Liver (tissue), 9 donors: ENCODE results near the gene BST1. TPM values are rescaled to one million over a fixed set of nuclear protein-coding genes. Genes with fewer than 3 reads are reported as not detected.

Experiments
- DNase-seq: peaks from one replicate; pipeline ENCODE4 v3.0.0-alpha.2; 2017; ENCODE audit warnings: low spot score
- H3K27ac ChIP-seq, 2 donors: one replicate each; pipeline ENCODE4 v1.7.0; 2013; ENCODE audit warnings: inconsistent platforms in 2 of 2, low read length in 2 of 2, control low read depth in 1 of 2, low read depth in 1 of 2, mild to moderate bottlenecking in 1 of 2
- H3K27me3 ChIP-seq, 4 donors: one replicate each; pipeline versions ENCODE4 v1.6.1 to v1.7.0; 2013; ENCODE audit warnings: low read length in 3 of 4, inconsistent platforms in 1 of 4, mild to moderate bottlenecking in 1 of 4, moderate library complexity in 1 of 4; ENCODE audit not compliant: control insufficient read depth in 4 of 4, insufficient read depth in 4 of 4
- H3K36me3 ChIP-seq, 4 donors: one replicate each; pipeline versions ENCODE4 v1.6.1 to v1.7.0; 2013; ENCODE audit warnings: low read length in 3 of 4, mild to moderate bottlenecking in 3 of 4, low read depth in 1 of 4, moderate library complexity in 1 of 4; ENCODE audit not compliant: control insufficient read depth in 4 of 4, insufficient read depth in 3 of 4
- H3K4me1 ChIP-seq, 4 donors: one replicate each; pipeline versions ENCODE4 v1.6.1 to v1.7.0; 2013; ENCODE audit warnings: low read length in 3 of 4, mild to moderate bottlenecking in 3 of 4, moderate library complexity in 1 of 4; ENCODE audit not compliant: control insufficient read depth in 4 of 4, insufficient read depth in 4 of 4
- H3K4me3 ChIP-seq, 3 donors: one replicate each; pipeline versions ENCODE4 v1.6.1 to v1.7.0; 2013; ENCODE audit warnings: low read length in 3 of 3, control low read depth in 1 of 3, low read depth in 1 of 3, mild to moderate bottlenecking in 1 of 3
- H3K9ac ChIP-seq, 2 donors: one replicate each; pipeline ENCODE4 v1.7.0; 2013; ENCODE audit warnings: low read length in 2 of 2, mild to moderate bottlenecking in 2 of 2, moderate library complexity in 2 of 2, control low read depth in 1 of 2, low read depth in 1 of 2
- H3K9me3 ChIP-seq, 4 donors: one replicate each; pipeline versions ENCODE4 v1.6.1 to v1.7.0; 2013; ENCODE audit warnings: low read length in 3 of 4; ENCODE audit not compliant: control insufficient read depth in 4 of 4
- EGR1 ChIP-seq, 2 donors: IDR thresholded peaks; 2 replicates each; pipeline ENCODE4 v1.6.1; 2016 to 2018; ENCODE audit warnings: antibody characterized with exemption in 2 of 2, low read depth in 2 of 2
- FOXA1 ChIP-seq: IDR thresholded peaks from 2 replicates; pipeline ENCODE4 v1.6.1; 2016; ENCODE audit warnings: antibody characterized with exemption
- GABPA ChIP-seq, 2 donors: IDR thresholded peaks in 1 of 2; conservative IDR thresholded peaks in 1 of 2; 2 replicates each; pipeline ENCODE4 v1.6.1; 2016; ENCODE audit warnings: antibody characterized with exemption in 2 of 2, mild to moderate bottlenecking in 1 of 2, moderate library complexity in 1 of 2
- NR2F2 ChIP-seq: IDR thresholded peaks from 2 replicates; pipeline ENCODE4 v1.6.1; 2016; ENCODE audit warnings: antibody characterized with exemption
- RAD21 ChIP-seq, 2 donors: IDR thresholded peaks; 2 replicates each; pipeline ENCODE4 v1.6.1; 2016; ENCODE audit warnings: antibody characterized with exemption in 2 of 2, mild to moderate bottlenecking in 2 of 2
- TAF1 ChIP-seq: conservative IDR thresholded peaks from 2 replicates; pipeline ENCODE4 v1.6.1; 2016; ENCODE audit warnings: antibody characterized with exemption, mild to moderate bottlenecking
- YY1 ChIP-seq: IDR thresholded peaks from 2 replicates; pipeline ENCODE4 v1.6.1; 2016; ENCODE audit warnings: antibody characterized with exemption, mild to moderate bottlenecking
- ZBTB33 ChIP-seq: IDR thresholded peaks from 2 replicates; pipeline ENCODE4 v1.6.1; 2016; ENCODE audit warnings: antibody characterized with exemption
- WGBS: extraction: QIAGEN DNeasy Blood & Tissue Kit; methylation state at CpG from one replicate; pipeline ENCODE4 v1.1.7; 2013; 5-methylcytosine and 5-hydroxymethylcytosine counted together
- polyA plus RNA-seq, 2 donors: library from polyadenylated mRNA; stranded (reverse) in 1 of 2; unstranded in 1 of 2; fragments of 200-250 nt in 1 of 2; fragments of >200 nt in 1 of 2; fragmentation: Nextera tagmentation in 1 of 2; extraction: Ambion mirVana in 1 of 2; gene quantifications; one replicate each; pipeline versions ENCODE4 v1.2.1 to v1.2.3, GENCODE V29; 2013 to 2015
- total RNA-seq, 2 donors: library from RNA; depleted of rRNA; stranded (reverse); fragments of >200 nt; gene quantifications; one replicate each; pipeline ENCODE4 v1.2.3, GENCODE V29; 2014
- TF ChIP-seq, protein P1 (sequence below): IDR thresholded peaks from 2 replicates; pipeline ENCODE4 v1.6.1; 2016; ENCODE audit warnings: antibody characterized with exemption
- donor health status: healthy.
- donor health status: healthy.
- donor health status: healthy.
- donor health status: healthy.
- donor health status: healthy.

BST1 gene
- 10 to 100 TPM in 1 of 2 donors, 1 to 10 TPM in 1; 7.7 to 12.1 TPM for total RNA-seq
- 10 to 100 TPM in 1 of 2 donors, 1 to 10 TPM in 1; 3.7 to 13.2 TPM for polyA plus RNA-seq

DNA sequence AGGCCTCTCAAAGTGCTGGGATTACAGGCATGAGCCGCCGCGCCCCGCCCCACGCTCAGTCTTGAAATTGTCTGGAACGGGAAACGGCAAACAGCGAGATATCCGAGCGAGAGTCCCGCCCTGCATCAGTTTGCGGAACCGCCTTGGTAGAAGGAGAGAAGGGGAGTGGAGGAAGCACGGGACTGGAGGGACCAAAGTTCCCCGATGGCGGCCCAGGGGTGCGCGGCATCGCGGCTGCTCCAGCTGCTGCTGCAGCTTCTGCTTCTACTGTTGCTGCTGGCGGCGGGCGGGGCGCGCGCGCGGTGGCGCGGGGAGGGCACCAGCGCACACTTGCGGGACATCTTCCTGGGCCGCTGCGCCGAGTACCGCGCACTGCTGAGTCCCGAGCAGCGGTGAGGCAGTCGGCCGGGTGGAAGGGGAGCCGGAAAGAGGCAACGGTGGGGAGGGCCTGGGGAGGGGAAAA is at the start of gene BST1:
Gene BST1, plus strand, starts transcription at position 125 of the 463 bp plus-strand sequence. Its CDS starts 80 bp downstream, at position 205.
- Histone ChIP-seq H3K9me3 (no peaks in the 10 kb centered on the region), H3K27me3 (no peaks in the 10 kb centered on the region), H3K36me3 (no peaks in the 10 kb centered on the region), H3K9ac (no peak within 1 kb of the TSS), H3K4me1 (peaks cover 4 to 17% (median 8%) of the 10 kb centered on the region in 4 donors), H3K27ac (peak within 1 kb of the TSS in 1 of 2 donors; percentile 90), H3K4me3 (peak within 1 kb of the TSS in 2 of 3 donors; percentile 2 to 44)
- TF ChIP-seq TAF1 (peak; percentile 21), RAD21 (IDR thresholded peaks at IDR 0.05) (peak in 1 of 2 donors; percentile 26), YY1 (peak; percentile 45), NR2F2 (no peak)
- TF ChIP-seq, protein P1, sequence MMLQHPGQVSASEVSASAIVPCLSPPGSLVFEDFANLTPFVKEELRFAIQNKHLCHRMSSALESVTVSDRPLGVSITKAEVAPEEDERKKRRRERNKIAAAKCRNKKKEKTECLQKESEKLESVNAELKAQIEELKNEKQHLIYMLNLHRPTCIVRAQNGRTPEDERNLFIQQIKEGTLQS: no peak
- WGBS: 29% methylated on average over 43 of the region's 43 CpGs
- peak; percentile 57 for DNase-seq

DNA sequence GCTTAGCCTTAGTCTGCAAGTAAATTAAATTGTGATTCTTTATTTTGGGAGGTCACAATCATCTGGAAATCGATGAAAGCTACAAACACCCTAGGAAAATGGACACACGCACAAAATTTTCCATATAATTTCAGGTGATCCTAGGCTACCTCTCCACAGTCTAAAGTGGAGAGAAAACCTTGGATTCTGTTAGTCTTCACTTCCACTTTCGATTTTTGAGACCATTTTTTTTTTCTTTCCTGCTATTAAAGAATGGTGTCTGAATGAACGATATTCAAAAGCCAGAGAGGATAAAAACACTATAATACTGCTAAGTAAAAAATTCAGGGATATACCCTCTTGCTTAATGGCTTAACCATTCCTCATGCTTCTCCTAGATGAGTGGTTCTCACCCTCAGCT is 49.4 kb upstream of the BST1 start:
- WGBS: 7% methylated on average over 4 of the region's 4 CpGs
- Histone ChIP-seq H3K27ac (peak overlapping the region; percentile 92 to 99), H3K4me1 (peaks cover 15 to 50% (median 34%) of the 10 kb centered on the region in 4 donors), H3K27me3 (no peaks in the 10 kb centered on the region), H3K4me3 (peak overlapping the region; percentile 45 to 99 (median 90)), H3K36me3 (no peaks in the 10 kb centered on the region), H3K9me3 (no peaks in the 10 kb centered on the region), H3K9ac (peak overlapping the region; percentile 97)
- TF ChIP-seq, protein P1: no peak
- TF ChIP-seq EGR1 (IDR thresholded peaks at IDR 0.05; ENCODE audit: low read depth in 2 of 2) (no peak), YY1 (peak; percentile 73), GABPA (IDR thresholded peaks at IDR 0.05 in 1 of 2, conservative IDR thresholded peaks at IDR 0.05 in 1 of 2) (no peak), FOXA1 (no peak)
- no peak for DNase-seq

GRCh38 chr4:15653864-15654592 is 48.8 kb upstream of the BST1 start:
- WGBS: 2% methylated on average over 7 of the region's 7 CpGs
- Histone ChIP-seq H3K9ac (peak overlapping the region; percentile 97), H3K27ac (peak overlapping the region; percentile 92 to 99), H3K27me3 (no peaks in the 10 kb centered on the region), H3K9me3 (no peaks in the 10 kb centered on the region), H3K4me3 (peak overlapping the region; percentile 45 to 99 (median 90)), H3K4me1 (peaks cover 15 to 46% (median 31%) of the 10 kb centered on the region in 4 donors), H3K36me3 (no peaks in the 10 kb centered on the region)
- no peak for DNase-seq
- TF ChIP-seq YY1 (peak; percentile 54), ZBTB33 (no peak), NR2F2 (no peak)
